Measurements from ENCODE around the gene CHST12.

DNA sequence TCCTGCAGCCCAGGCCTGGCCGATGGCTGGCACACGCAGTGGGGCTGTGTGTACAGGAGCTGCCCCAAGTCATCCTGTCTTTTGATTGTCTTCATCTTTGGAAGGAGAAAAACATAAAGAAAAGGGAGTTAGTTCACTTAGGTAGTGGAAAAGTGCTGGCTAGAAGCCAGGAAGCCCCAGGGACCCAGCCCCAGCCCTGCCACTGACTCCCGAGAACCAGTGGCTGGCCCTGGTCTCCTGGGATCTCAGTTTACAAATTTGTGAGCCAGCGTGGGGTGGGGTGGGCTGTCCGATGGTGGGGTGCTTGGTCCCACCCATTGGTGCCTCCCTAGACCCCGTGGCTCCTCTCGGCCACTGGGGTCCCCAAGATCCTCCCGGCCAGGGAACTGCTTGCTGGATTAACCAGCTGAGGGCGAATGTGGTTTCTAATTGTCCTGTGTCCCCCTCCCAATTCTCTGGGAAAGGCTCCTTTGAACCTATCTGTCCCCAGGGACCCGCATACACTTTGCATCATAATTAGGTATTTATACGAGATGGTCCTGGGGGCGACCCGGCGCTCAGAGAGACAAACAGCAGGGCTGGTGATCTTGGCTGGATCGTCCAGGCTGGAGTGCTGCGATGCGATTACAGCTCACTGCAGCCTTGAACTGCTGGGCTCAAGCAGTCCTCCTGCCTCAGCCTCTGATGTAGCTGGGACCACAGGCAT lies 16.3 kb upstream of the CHST12 start:
- TF ChIP-seq, protein P1, sequence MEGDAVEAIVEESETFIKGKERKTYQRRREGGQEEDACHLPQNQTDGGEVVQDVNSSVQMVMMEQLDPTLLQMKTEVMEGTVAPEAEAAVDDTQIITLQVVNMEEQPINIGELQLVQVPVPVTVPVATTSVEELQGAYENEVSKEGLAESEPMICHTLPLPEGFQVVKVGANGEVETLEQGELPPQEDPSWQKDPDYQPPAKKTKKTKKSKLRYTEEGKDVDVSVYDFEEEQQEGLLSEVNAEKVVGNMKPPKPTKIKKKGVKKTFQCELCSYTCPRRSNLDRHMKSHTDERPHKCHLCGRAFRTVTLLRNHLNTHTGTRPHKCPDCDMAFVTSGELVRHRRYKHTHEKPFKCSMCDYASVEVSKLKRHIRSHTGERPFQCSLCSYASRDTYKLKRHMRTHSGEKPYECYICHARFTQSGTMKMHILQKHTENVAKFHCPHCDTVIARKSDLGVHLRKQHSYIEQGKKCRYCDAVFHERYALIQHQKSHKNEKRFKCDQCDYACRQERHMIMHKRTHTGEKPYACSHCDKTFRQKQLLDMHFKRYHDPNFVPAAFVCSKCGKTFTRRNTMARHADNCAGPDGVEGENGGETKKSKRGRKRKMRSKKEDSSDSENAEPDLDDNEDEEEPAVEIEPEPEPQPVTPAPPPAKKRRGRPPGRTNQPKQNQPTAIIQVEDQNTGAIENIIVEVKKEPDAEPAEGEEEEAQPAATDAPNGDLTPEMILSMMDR (IDR thresholded peaks at IDR 0.05) = no peak
- no peak for TF ChIP-seq POLR2A (IDR thresholded peaks at IDR 0.05)

Measured in adrenal gland (tissue), 5 donors.